SKM-1 treated with dmso at 0.1 percent for 144 hours (cell line): Measurements from ENCODE around the gene TRMT61A.

Experiments used
- DNase-seq: peaks from one replicate; lab custom pipeline; 2025; ENCODE audit not compliant: unreplicated experiment; lab: John Stamatoyannopoulos, UW

The TRMT61A gene

GRCh38 chr14:103545915-103546651, 17.1 kb downstream of the TRMT61A start:
- DNase-seq, result no peak

GRCh38 chr14:103546652-103547454, 17.9 kb downstream of the TRMT61A start:
- DNase-seq, result peak; percentile 5

GRCh38 chr14:103547455-103547940, 18.5 kb downstream of the TRMT61A start:
- no peak for DNase-seq

- DNase-seq, result no peak
Observed at GRCh38 chr14:103547941-103548462, 19.0 kb downstream of the TRMT61A start.

GRCh38 chr14:103548463-103549351, 19.7 kb downstream of the TRMT61A start:
- no peak for DNase-seq

GRCh38 chr14:103549361-103550311, 20.6 kb downstream of the TRMT61A start:
- DNase-seq, result no peak

- DNase-seq, result no peak
Observed at GRCh38 chr14:103550451-103551337, 21.7 kb downstream of the TRMT61A start.

- DNase-seq, result no peak
Observed at GRCh38 chr14:103551338-103551762, 22.4 kb downstream of the TRMT61A start.

- DNase-seq, result no peak
Observed at GRCh38 chr14:103552011-103552845, 23.2 kb downstream of the TRMT61A start.

- no peak for DNase-seq
Observed at GRCh38 chr14:103552846-103553210, 23.8 kb downstream of the TRMT61A start.

GRCh38 chr14:103555559-103556337, 26.8 kb downstream of the TRMT61A start:
- DNase-seq, result no peak

- DNase-seq, result no peak
Observed at GRCh38 chr14:103556946-103557758, 28.2 kb downstream of the TRMT61A start.

GRCh38 chr14:103558071-103558882, 29.3 kb downstream of the TRMT61A start:
- no peak for DNase-seq

GRCh38 chr14:103559766-103560165, 30.8 kb downstream of the TRMT61A start:
- DNase-seq, result no peak

- DNase-seq, result no peak
Observed at GRCh38 chr14:103560691-103561090, 31.7 kb downstream of the TRMT61A start.
